Measurements from ENCODE around the gene ETFRF1.

DNA sequence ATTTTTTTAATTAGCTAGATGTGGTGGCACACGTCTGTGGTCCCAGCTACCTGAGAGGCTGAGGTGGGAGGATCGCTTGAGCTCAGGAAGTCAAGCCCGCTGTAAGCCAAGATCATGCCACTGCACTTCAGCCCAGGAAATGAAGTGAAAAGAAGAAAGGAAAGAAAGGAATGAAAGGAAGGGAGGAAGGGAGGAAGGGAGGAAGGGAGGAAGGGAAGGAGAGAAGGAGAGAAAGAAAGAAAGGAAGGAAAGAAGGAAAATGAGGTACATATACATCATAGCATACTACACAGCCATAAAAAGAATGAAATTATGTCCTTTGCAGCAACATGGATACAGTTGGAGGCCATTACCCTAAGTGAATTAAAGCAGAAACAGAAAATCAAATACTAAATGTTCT, 12.3 kb upstream of the ETFRF1 start:
- TF ChIP-seq, protein P1, sequence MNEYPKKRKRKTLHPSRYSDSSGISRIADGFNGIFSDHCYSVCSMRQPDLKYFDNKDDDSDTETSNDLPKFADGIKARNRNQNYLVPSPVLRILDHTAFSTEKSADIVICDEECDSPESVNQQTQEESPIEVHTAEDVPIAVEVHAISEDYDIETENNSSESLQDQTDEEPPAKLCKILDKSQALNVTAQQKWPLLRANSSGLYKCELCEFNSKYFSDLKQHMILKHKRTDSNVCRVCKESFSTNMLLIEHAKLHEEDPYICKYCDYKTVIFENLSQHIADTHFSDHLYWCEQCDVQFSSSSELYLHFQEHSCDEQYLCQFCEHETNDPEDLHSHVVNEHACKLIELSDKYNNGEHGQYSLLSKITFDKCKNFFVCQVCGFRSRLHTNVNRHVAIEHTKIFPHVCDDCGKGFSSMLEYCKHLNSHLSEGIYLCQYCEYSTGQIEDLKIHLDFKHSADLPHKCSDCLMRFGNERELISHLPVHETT (tag by site-specific recombination; IDR thresholded peaks at IDR 0.05), result no peak
- TF ChIP-seq ZNF544 (tag by site-specific recombination; IDR thresholded peaks at IDR 0.05), result no peak
- TF ChIP-seq SALL2 (tag by site-specific recombination; IDR thresholded peaks at IDR 0.05; ENCODE audit: borderline replicate concordance), result no peak
- TF ChIP-seq, protein P2, sequence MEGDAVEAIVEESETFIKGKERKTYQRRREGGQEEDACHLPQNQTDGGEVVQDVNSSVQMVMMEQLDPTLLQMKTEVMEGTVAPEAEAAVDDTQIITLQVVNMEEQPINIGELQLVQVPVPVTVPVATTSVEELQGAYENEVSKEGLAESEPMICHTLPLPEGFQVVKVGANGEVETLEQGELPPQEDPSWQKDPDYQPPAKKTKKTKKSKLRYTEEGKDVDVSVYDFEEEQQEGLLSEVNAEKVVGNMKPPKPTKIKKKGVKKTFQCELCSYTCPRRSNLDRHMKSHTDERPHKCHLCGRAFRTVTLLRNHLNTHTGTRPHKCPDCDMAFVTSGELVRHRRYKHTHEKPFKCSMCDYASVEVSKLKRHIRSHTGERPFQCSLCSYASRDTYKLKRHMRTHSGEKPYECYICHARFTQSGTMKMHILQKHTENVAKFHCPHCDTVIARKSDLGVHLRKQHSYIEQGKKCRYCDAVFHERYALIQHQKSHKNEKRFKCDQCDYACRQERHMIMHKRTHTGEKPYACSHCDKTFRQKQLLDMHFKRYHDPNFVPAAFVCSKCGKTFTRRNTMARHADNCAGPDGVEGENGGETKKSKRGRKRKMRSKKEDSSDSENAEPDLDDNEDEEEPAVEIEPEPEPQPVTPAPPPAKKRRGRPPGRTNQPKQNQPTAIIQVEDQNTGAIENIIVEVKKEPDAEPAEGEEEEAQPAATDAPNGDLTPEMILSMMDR (tag by site-specific recombination; IDR thresholded peaks at IDR 0.05), result no peak
- TF ChIP-seq ZNF335 (tag by site-specific recombination; conservative IDR thresholded peaks at IDR 0.05), result no peak
- TF ChIP-seq ZNF549 (tag by site-specific recombination; IDR thresholded peaks at IDR 0.05), result no peak
- no peak for TF ChIP-seq ZNF580 (tag by site-specific recombination; IDR thresholded peaks at IDR 0.05)
- TF ChIP-seq ZBTB7A (tag by site-specific recombination; IDR thresholded peaks at IDR 0.05; ENCODE audit: low read depth), result no peak
- no peak for TF ChIP-seq ZNF747 (tag by site-specific recombination; IDR thresholded peaks at IDR 0.05)
